Lung (tissue), 12 donors: ENCODE measurements around the gene CTNNBIP1. TPM values are rescaled to one million over a fixed set of nuclear protein-coding genes. Genes with fewer than 3 reads are reported as not detected.

ENCODE experiments used
- ATAC-seq: fragments of 200-7000 bp; cut with Tn5 transposase; one replicate; pipeline ENCODE4 v1.9.1; 2020; ENCODE audit warnings: moderate number of reproducible peaks; ENCODE audit not compliant: insufficient read depth, low FRiP score
- DNase-seq, 3 donors: peaks; one replicate each; pipeline ENCODE4 v3.0.0-alpha.2; 2013 to 2017
- H3K27ac ChIP-seq, 2 donors: one replicate each; pipeline ENCODE4 v1.5.1; 2013; ENCODE audit warnings: mild to moderate bottlenecking in 2 of 2, moderate library complexity in 2 of 2, control low read depth in 1 of 2, inconsistent platforms in 1 of 2, low read depth in 1 of 2, low read length in 1 of 2
- H3K27me3 ChIP-seq, 3 donors: one replicate each; pipeline ENCODE4 v1.5.1; 2013; ENCODE audit warnings: low read length in 2 of 3; ENCODE audit not compliant: control insufficient read depth in 3 of 3, insufficient read depth in 3 of 3
- H3K36me3 ChIP-seq, 4 donors: one replicate each; pipeline ENCODE4 v1.5.1; 2013; ENCODE audit warnings: low read length in 4 of 4, mild to moderate bottlenecking in 1 of 4, moderate library complexity in 1 of 4; ENCODE audit not compliant: control insufficient read depth in 4 of 4, insufficient read depth in 4 of 4
- H3K4me1 ChIP-seq, 5 donors: one replicate each; pipeline ENCODE4 v1.5.1; 2013; ENCODE audit warnings: low read length in 5 of 5, mild to moderate bottlenecking in 2 of 5, moderate library complexity in 1 of 5; ENCODE audit not compliant: control insufficient read depth in 5 of 5, insufficient read depth in 5 of 5
- H3K4me3 ChIP-seq: one replicate; pipeline ENCODE4 v1.5.1; 2013; ENCODE audit warnings: mild to moderate bottlenecking, control low read depth, moderate library complexity
- H3K9ac ChIP-seq, 2 donors: one replicate each; pipeline ENCODE4 v1.5.1; 2013; ENCODE audit warnings: low read length in 2 of 2, control low read depth in 1 of 2; ENCODE audit not compliant: insufficient read depth in 1 of 2
- H3K9me3 ChIP-seq, 4 donors: one replicate each; pipeline ENCODE4 v1.5.1; 2013; ENCODE audit warnings: low read length in 3 of 4, mild to moderate bottlenecking in 1 of 4, moderate library complexity in 1 of 4; ENCODE audit not compliant: control insufficient read depth in 4 of 4, insufficient read depth in 3 of 4
- WGBS, 2 donors: extraction: QIAGEN DNeasy Blood & Tissue Kit; methylation state at CpG; one replicate each; pipeline ENCODE4 v1.1.7; 2013; 5-methylcytosine and 5-hydroxymethylcytosine counted together
- polyA plus RNA-seq, 2 donors: library from polyadenylated mRNA; stranded (reverse); fragments of 200-250 nt; gene quantifications; one replicate each; pipeline ENCODE4 v1.2.1, GENCODE V29; 2013
- total RNA-seq, 2 donors: library from RNA; depleted of rRNA in 1 of 2; stranded (reverse); fragments of >200 nt in 1 of 2; gene quantifications; one replicate each; pipeline ENCODE4 v1.2.1, GENCODE V29; 2014 to 2021
- TF ChIP-seq, protein P1 (sequence below): IDR thresholded peaks from 2 replicates; pipeline ENCODE4 v1.5.1; 2012; ENCODE audit warnings: mild to moderate bottlenecking; ENCODE audit errors: control extremely low read depth, extremely low read depth
- donor health status: control.
- donor health status: control.
- donor health status: Bipolar disorder and iron deficiency.
- donor health status: healthy.
- donor health status: DM: yes; HTN: yes; CAD: no.

The CTNNBIP1 gene
- total and polyA plus RNA-seq, 4 donors = 31.2 to 57.1 (median 32.2) TPM

- 0% methylated on average over 53 of the region's 53 CpGs for WGBS, 2 donors
- H3K4me3 ChIP-seq = peak within 1 kb of the TSS; percentile 57
- H3K9ac ChIP-seq = peak within 1 kb of the TSS; percentile 95 to 97
- TF ChIP-seq, protein P1, sequence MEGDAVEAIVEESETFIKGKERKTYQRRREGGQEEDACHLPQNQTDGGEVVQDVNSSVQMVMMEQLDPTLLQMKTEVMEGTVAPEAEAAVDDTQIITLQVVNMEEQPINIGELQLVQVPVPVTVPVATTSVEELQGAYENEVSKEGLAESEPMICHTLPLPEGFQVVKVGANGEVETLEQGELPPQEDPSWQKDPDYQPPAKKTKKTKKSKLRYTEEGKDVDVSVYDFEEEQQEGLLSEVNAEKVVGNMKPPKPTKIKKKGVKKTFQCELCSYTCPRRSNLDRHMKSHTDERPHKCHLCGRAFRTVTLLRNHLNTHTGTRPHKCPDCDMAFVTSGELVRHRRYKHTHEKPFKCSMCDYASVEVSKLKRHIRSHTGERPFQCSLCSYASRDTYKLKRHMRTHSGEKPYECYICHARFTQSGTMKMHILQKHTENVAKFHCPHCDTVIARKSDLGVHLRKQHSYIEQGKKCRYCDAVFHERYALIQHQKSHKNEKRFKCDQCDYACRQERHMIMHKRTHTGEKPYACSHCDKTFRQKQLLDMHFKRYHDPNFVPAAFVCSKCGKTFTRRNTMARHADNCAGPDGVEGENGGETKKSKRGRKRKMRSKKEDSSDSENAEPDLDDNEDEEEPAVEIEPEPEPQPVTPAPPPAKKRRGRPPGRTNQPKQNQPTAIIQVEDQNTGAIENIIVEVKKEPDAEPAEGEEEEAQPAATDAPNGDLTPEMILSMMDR = no peak
- DNase-seq (peak; percentile 93 to 96 (median 94)), ATAC-seq (peak; percentile 97)
- H3K27ac ChIP-seq = peak within 1 kb of the TSS; percentile 88 to 97
- H3K27me3 ChIP-seq = no peaks in the 10 kb centered on the region
- peaks cover 2 to 13% (median 7%) of the 10 kb centered on the region in 4 donors for H3K36me3 ChIP-seq
- peaks cover 0 to 13% (median 4%) of the 10 kb centered on the region in 5 donors for H3K4me1 ChIP-seq
- no peaks in the 10 kb centered on the region for H3K9me3 ChIP-seq
Observed at GRCh38 chr1:9942939-9943788, 33.1 kb upstream of the CTNNBIP1 start, which contains the start of the genes LZIC and NMNAT1. TSS of gene LZIC (minus strand) at chr1:9943391. CDS start at chr1:9936619, 6,772 bp downstream. TSS of gene NMNAT1 (plus strand) at chr1:9943475. CDS start at chr1:9972074, 28,599 bp downstream.

GRCh38 chr1:9942399-9942938 lies 32.4 kb upstream of the CTNNBIP1 start:
- Histone ChIP-seq H3K4me3 (peak overlapping the region; percentile 57), H3K27ac (peak overlapping the region; percentile 88 to 95), H3K36me3 (peaks cover 2 to 10% (median 7%) of the 10 kb centered on the region in 4 donors), H3K27me3 (no peaks in the 10 kb centered on the region), H3K4me1 (peaks cover 0 to 13% (median 4%) of the 10 kb centered on the region in 5 donors), H3K9me3 (no peaks in the 10 kb centered on the region), H3K9ac (peak overlapping the region; percentile 80 to 88)
- 0 to 1% methylated on average over 14 of the region's 14 CpGs for WGBS, 2 donors
- peak; percentile 23 to 69 (median 55) for DNase-seq
- peak; percentile 38 for ATAC-seq
- TF ChIP-seq, protein P1 = peak; percentile 17

GRCh38 chr1:9929431-9930385 lies 19.6 kb upstream of the CTNNBIP1 start:
- H3K9me3 ChIP-seq = no peaks in the 10 kb centered on the region
- ATAC-seq = no peak
- no peak overlapping the region for H3K9ac ChIP-seq
- H3K36me3 ChIP-seq = peaks cover 9 to 32% (median 23%) of the 10 kb centered on the region in 4 donors
- no peaks in the 10 kb centered on the region for H3K4me1 ChIP-seq
- H3K27ac ChIP-seq = no peak overlapping the region
- no peaks in the 10 kb centered on the region for H3K27me3 ChIP-seq
- peak in 2 of 3 donors; percentile 14 to 17 for DNase-seq
- no peak overlapping the region for H3K4me3 ChIP-seq
- TF ChIP-seq, protein P1 = no peak
- 77 to 87% methylated on average over 15 of the region's 15 CpGs for WGBS, 2 donors
